8988T (cell line): Measurements from ENCODE around the gene LMNTD2.
A peak's percentile ranks its signal among the peaks of the same experiment; 100 is the strongest.

Experiments used
- DNase-seq: peaks from one replicate; pipeline ENCODE4 v3.0.0; 2011

LMNTD2 gene

DNA sequence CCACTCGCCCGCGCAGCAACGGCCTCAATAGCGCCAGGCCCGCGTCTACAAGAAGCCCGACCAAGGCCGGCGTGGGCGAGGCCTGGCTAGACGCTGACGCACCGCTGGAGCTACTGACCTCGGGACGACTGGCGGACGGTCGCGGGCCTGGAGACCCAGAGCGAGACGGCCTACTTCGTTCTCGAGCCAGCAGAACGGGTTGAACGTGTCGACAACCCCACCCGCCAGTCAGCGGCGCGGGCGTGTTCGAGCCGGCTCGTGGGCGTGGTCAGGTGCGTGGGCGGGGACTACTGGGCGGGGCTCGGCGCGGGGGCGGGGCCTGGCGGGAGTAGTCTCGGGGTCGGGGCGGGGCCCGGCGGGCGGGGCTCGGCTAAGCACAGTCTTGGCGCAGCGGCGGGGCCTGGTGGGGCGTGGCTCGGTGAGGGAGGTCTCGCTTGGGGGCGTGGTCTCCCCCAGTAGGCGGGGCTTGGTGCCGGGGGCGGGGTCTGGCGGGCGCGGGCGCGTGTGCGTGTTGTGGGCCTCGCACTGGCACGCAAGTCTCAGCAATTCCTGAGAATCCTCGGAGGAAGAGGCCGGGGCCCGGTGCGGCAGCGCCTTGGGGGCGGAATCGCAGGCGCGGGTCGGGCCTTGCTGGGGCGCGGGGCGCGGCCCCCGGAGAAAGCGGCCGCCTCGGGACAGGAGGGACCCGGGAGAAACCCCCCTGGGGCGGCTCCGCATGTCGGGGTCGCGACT lies 53.4 kb downstream of the LMNTD2 start, which contains the start of gene RNH1:
Gene RNH1 (minus strand): TSS at position 248 of the 732 bp plus-strand sequence. CDS start 5,080 bp downstream, outside the sequence.
- peak; percentile 97 for DNase-seq

DNA sequence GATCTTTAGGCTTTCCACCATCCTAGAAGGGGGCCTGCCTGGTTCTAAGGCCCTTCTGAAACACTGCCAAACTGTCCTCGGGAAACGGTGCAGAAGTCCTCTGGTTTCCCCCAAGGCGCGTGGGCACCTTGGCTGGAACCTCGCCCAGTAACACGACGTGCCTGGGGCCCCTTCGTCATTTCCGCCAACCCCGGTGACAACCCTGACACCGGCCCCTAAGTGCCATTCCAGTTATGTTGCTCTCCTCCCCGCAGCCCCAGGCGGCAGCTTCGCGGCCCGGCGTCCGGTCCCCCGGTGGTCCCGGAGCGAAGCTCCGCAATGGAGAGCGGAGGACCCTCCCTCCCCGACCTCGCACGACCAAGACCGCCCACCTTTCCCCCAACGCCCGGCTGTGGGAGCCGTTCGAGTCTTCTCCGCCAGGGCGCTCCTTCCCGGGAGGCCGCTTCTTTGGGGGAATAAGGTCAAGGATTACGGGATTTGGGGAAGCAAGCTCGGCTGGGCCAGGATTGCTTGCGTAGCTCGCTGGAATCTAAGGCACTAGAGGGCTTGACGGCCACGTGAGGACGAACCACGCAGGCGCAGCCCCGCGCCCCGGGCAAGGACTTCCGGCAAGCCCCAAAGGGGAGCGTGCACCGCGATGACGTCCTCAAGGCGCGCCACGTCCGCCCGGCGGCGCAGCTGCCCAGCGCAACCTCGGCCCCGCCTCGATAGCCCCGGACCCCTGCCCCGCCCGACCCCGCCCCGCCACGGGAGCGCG lies 54.1 kb downstream of the LMNTD2 start:
- peak; percentile 100 for DNase-seq

DNA sequence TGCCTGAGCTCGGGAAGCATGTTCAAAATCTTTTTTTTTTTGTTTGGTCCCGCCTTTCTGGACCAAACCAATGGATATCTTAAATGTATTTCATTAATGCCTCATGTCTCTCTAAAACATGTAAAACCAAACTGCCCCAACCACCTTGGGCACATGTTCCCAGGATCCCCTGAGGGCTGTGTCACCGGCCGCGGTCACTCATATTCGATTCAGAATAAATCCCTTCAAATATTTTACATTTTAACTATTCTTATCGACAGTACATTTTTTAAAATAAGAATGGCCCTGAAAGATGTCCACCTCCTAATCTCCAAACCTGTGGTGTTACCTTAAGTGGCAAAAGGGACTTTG lies 55.6 kb downstream of the LMNTD2 start:
- DNase-seq: no peak
